ENCODE data around the gene GABRD. TPM values are rescaled to one million over a fixed set of nuclear protein-coding genes. Genes with fewer than 3 reads are reported as not detected.

GABRD gene
- total RNA-seq, 6 experiments from 2014 or later = not detected

GRCh38 chr1:2027961-2028583, 8.9 kb downstream of the GABRD start:
- TF ChIP-seq CTCF (IDR thresholded peaks at IDR 0.05) = no peak
- no peaks in the 10 kb centered on the region for H3K36me3 Mint-ChIP-seq (ENCODE audit: low read depth)
- H3K4me1 Mint-ChIP-seq (ENCODE audit: low read depth) = no peaks in the 10 kb centered on the region
- no peak for DNase-seq
- no peaks in the 10 kb centered on the region for H3K9me3 Mint-ChIP-seq
- peaks cover 30% of the 10 kb centered on the region for H3K27me3 Mint-ChIP-seq (ENCODE audit: insufficient read depth)
- no peak overlapping the region for H3K4me3 Mint-ChIP-seq
- no peak overlapping the region for H3K27ac Mint-ChIP-seq

- no peak for TF ChIP-seq CTCF (IDR thresholded peaks at IDR 0.05)
- no peaks in the 10 kb centered on the region for H3K9me3 Mint-ChIP-seq
- H3K36me3 Mint-ChIP-seq (ENCODE audit: low read depth) = no peaks in the 10 kb centered on the region
- no peak overlapping the region for H3K27ac Mint-ChIP-seq
- peaks cover 30% of the 10 kb centered on the region for H3K27me3 Mint-ChIP-seq (ENCODE audit: insufficient read depth)
- no peaks in the 10 kb centered on the region for H3K4me1 Mint-ChIP-seq (ENCODE audit: low read depth)
- no peak overlapping the region for H3K4me3 Mint-ChIP-seq
- DNase-seq = no peak
Observed at GRCh38 chr1:2028870-2029560, 9.9 kb downstream of the GABRD start.

DNA sequence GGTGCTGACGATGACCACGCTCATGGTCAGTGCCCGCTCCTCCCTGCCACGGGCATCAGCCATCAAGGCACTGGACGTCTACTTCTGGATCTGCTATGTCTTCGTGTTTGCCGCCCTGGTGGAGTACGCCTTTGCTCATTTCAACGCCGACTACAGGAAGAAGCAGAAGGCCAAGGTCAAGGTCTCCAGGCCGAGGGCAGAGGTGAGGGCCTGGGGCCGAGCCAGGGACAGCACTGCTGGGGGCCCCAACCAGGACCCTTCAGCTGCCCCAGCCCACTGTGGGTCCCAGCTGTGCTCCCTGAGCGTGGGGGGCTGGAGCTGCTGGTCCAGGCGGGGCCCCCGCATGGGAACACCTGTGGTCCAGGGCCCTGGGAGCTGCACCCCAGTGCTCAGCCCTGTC, 10.4 kb downstream of the GABRD start:
- no peaks in the 10 kb centered on the region for H3K9me3 Mint-ChIP-seq
- H3K27ac Mint-ChIP-seq = no peak overlapping the region
- no peaks in the 10 kb centered on the region for H3K4me1 Mint-ChIP-seq (ENCODE audit: low read depth)
- peaks cover 36% of the 10 kb centered on the region for H3K27me3 Mint-ChIP-seq (ENCODE audit: insufficient read depth)
- H3K36me3 Mint-ChIP-seq (ENCODE audit: low read depth) = no peaks in the 10 kb centered on the region
- no peak for TF ChIP-seq CTCF (IDR thresholded peaks at IDR 0.05)
- no peak overlapping the region for H3K4me3 Mint-ChIP-seq
- no peak for DNase-seq

- H3K27ac Mint-ChIP-seq = no peak overlapping the region
- no peak for DNase-seq
- H3K27me3 Mint-ChIP-seq (ENCODE audit: insufficient read depth) = peaks cover 36% of the 10 kb centered on the region
- no peak overlapping the region for H3K4me3 Mint-ChIP-seq
- H3K4me1 Mint-ChIP-seq (ENCODE audit: low read depth) = no peaks in the 10 kb centered on the region
- no peak for TF ChIP-seq CTCF (IDR thresholded peaks at IDR 0.05)
- no peaks in the 10 kb centered on the region for H3K36me3 Mint-ChIP-seq (ENCODE audit: low read depth)
- H3K9me3 Mint-ChIP-seq = no peaks in the 10 kb centered on the region
Observed at GRCh38 chr1:2030076-2030871, 11.1 kb downstream of the GABRD start.

DNA sequence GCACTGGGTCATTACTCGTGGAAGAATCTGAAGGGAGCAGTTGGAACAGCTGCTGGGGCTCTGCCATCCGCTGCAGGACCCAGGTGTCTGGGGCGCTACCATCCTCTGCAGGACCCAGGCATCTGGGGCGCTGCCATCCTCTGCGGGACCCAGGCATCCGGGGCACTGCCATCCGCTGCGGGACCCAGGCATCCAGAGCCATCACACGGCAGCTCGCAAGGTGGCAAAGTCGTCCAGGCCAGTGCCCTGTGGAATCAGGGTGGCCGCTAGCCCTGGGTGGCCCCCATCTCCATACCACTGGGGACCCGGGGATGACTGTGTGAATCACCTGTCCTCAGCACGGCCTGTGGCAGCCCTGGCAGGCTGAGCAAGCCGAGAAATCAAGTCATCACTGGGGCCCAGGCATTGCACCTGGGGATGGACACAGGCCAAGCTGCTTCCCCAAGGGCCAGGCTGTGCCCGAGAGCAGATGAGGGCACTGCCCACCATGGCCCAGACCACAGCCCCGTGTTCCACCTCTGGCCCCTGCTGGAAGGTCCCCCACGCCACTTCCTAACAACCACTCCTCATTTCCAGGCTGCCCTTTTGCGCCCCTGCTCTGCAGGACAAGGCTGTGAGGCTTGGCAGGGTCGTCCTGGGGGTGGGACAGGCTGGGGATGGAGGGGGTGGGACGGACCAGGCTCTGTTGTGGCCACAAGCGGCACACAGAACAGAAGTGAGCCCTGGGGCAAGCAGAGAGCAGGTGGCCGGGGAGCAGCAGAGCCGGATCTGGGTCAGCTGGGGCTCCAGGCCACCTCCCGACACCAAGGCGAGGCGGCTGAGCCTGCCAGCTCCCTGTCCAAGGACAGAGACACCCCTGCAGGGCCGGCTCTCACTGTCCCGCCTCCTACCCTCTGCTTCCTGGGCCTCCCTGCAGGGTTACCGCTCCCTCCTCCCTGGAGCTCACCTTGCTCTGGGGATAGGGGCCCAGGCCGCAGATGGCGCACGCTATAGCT, 12.7 kb downstream of the GABRD start:
- no peak overlapping the region for H3K4me3 Mint-ChIP-seq
- no peaks in the 10 kb centered on the region for H3K36me3 Mint-ChIP-seq (ENCODE audit: low read depth)
- TF ChIP-seq CTCF (IDR thresholded peaks at IDR 0.05) = no peak
- H3K9me3 Mint-ChIP-seq = no peaks in the 10 kb centered on the region
- H3K27me3 Mint-ChIP-seq (ENCODE audit: insufficient read depth) = peaks cover 30% of the 10 kb centered on the region
- no peak for DNase-seq
- no peak overlapping the region for H3K27ac Mint-ChIP-seq
- no peaks in the 10 kb centered on the region for H3K4me1 Mint-ChIP-seq (ENCODE audit: low read depth)
